Prostate gland (tissue), 2 donors: ENCODE results near the gene TSC22D1. TPM values are rescaled to one million over a fixed set of nuclear protein-coding genes. Genes with fewer than 3 reads are reported as not detected.
A peak's percentile ranks its signal among the peaks of the same experiment; 100 is the strongest.

ENCODE experiments used
- DNase-seq: peaks from one replicate; pipeline ENCODE4 v3.0.0-alpha.2; 2019; ENCODE audit warnings: low spot score
- H3K27ac ChIP-seq, 2 donors: fragments of 200-600 bp; sonication (generic); 2 replicates each; pipeline ENCODE4 v1.5.1; 2017 to 2019
- H3K27me3 ChIP-seq: fragments of 200-600 bp; sonication (generic); replicated peaks from 2 replicates; pipeline ENCODE4 v1.5.1; 2019; ENCODE audit not compliant: insufficient read depth
- H3K36me3 ChIP-seq, 2 donors: fragments of 200-600 bp; sonication (generic); 1 replicate in 1 of 2; 2 replicates in 1 of 2; pipeline versions ENCODE4 v1.5.1 to v1.8.1; 2017 to 2019
- H3K4me1 ChIP-seq: fragments of 200-600 bp; sonication (generic); replicated peaks from 2 replicates; pipeline ENCODE4 v1.5.1; 2019
- H3K4me3 ChIP-seq, 2 donors: fragments of 200-600 bp; sonication (generic); 2 replicates each; pipeline ENCODE4 v1.5.1; 2017 to 2019
- H3K9me3 ChIP-seq: fragments of 200-600 bp; sonication (generic); 2 replicates; pipeline ENCODE4 v1.5.1; 2017
- POLR2A ChIP-seq: fragments of 450-650 bp; IDR thresholded peaks from one replicate; pipeline ENCODE4 v1.6.1; 2016; ENCODE audit warnings: antibody characterized with exemption, mild to moderate bottlenecking
- POLR2AphosphoS5 ChIP-seq: sonication (generic); formaldehyde crosslinking; IDR thresholded peaks from one replicate; pipeline ENCODE4 v1.6.1; 2017; ENCODE audit warnings: antibody characterized with exemption
- WGBS: methylation state at CpG from one replicate; pipeline ENCODE4 v1.1.5; 2018; 5-methylcytosine and 5-hydroxymethylcytosine counted together
- intact Hi-C: fragments of 100-400 bp; cut with DNase I; formaldehyde crosslinking; loops from one replicate; pipeline ENCODE4 v1.14.2; 2022
- total RNA-seq, 2 donors: library from RNA; depleted of rRNA; stranded (reverse); fragments of >200 nt; gene quantifications; one replicate each; pipeline ENCODE4 v1.1.0, GENCODE V29; 2016
- TF ChIP-seq, protein P1 (sequence below), 4 experiments: fragments of 200-600 bp in 2 of 4; fragments of 450-650 bp in 2 of 4; sonication (generic) in 2 of 4; IDR thresholded peaks; 1 replicate in 3 of 4; 2 replicates in 1 of 4; pipeline ENCODE4 v1.5.1; 2016 to 2019; ENCODE audit warnings: antibody characterized with exemption in 4 of 4, mild to moderate bottlenecking in 2 of 4, moderate library complexity in 2 of 4

The TSC22D1 gene
- 100 to 1,000 TPM; 185 to 237 TPM for total RNA-seq

DNA sequence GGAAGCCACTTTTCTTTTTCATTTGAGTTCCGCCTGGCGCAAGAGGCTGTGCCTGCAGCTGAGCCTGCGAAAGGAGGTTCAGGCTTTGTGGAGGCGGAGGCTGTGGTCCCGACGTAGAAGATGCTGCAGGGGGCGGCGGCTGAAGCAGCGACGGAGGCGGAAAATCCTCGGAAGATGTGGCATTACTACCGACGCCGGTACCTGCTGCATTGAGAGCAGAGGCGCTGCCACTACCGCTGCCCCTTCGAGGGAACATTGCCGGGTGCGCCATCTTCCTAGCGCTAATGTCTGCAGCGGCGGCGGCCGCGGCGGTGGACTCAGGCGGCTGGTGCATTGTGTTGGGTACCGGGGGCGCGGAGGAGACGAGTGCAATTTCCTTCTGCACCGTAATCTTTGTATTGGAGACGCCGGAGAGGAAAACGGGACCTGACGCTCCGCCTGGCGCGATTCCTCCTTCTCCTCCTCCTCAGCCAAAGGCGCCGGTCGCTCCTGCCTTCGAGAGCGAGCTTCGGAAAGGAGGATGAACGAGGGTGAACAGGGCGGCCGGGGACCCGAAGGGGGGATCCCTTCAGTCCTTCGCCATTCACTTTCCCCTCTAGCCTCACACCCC is at the start of gene TSC22D1:
Gene TSC22D1 (minus strand): TSS at position 590 of the 610 bp plus-strand sequence. CDS start 256 bp downstream, at position 334.
- TF ChIP-seq, protein P1, sequence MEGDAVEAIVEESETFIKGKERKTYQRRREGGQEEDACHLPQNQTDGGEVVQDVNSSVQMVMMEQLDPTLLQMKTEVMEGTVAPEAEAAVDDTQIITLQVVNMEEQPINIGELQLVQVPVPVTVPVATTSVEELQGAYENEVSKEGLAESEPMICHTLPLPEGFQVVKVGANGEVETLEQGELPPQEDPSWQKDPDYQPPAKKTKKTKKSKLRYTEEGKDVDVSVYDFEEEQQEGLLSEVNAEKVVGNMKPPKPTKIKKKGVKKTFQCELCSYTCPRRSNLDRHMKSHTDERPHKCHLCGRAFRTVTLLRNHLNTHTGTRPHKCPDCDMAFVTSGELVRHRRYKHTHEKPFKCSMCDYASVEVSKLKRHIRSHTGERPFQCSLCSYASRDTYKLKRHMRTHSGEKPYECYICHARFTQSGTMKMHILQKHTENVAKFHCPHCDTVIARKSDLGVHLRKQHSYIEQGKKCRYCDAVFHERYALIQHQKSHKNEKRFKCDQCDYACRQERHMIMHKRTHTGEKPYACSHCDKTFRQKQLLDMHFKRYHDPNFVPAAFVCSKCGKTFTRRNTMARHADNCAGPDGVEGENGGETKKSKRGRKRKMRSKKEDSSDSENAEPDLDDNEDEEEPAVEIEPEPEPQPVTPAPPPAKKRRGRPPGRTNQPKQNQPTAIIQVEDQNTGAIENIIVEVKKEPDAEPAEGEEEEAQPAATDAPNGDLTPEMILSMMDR (IDR thresholded peaks at IDR 0.05), result no peak
- TF ChIP-seq POLR2AphosphoS5, result peak; percentile 26
- Histone ChIP-seq H3K9me3 (no peaks in the 10 kb centered on the region), H3K27ac (peak within 1 kb of the TSS; percentile 98), H3K36me3 (no peaks in the 10 kb centered on the region), H3K27me3 (no peaks in the 10 kb centered on the region), H3K4me1 (peaks cover 5% of the 10 kb centered on the region), H3K4me3 (peak within 1 kb of the TSS; percentile 90 to 97)
- intact Hi-C loops, result loop anchor here (2.0 to 5.0 kb wide), 3 partner anchors 183 to 393 kb away; no protein-coding TSS in a partner anchor
- WGBS, result under 1% methylated on average over 51 of the region's 51 CpGs
- DNase-seq, result peak; percentile 25

DNA sequence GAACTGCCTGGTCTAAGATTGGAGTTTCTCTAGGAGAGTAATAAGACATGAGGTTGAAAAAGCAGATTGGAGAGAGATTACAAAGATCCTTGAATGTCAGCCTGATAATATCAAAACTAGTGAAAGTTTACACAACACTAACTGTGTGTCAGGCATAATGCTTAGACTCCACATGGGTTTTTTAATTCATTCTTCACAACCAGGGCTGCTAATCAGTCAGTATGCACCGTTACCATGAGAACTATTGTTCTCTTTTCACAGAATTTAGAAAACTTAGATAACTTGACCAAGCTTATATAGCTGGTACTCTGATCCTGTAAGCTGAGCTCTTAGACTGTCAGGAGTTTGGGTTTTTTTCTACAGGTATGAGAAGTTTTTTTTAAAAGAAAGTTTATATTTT is 46.6 kb upstream of the TSC22D1 start:
- TF ChIP-seq, protein P1 (IDR thresholded peaks at IDR 0.05), result no peak
- TF ChIP-seq POLR2AphosphoS5 (no peak), POLR2A (no peak)
- Histone ChIP-seq H3K27ac (no peak overlapping the region), H3K36me3 (no peaks in the 10 kb centered on the region), H3K27me3 (no peaks in the 10 kb centered on the region), H3K9me3 (no peaks in the 10 kb centered on the region), H3K4me3 (no peak overlapping the region), H3K4me1 (no peaks in the 10 kb centered on the region)
- WGBS, result 54% methylated on average over 1 of the region's 1 CpG
- intact Hi-C loops, result no loop called here
- DNase-seq, result no peak

DNA sequence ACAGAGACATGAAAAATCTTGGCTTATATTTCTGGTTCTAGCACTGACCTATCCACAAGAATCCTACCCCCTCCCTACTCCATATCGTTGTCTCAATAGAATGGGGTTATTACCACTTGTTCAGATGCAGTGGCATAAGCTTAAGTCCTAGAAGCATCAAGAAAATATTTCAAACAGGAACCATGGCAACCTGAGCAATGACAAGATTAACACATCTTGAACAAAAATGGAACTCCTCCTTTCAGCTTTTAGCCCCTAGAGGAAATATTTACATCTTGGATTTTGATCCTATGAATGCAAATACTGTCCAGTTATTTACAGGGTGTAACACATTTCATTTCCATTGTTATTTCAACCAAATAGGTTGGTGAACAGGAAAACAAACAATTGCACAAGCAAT is 46.1 kb upstream of the TSC22D1 start:
- no peaks in the 10 kb centered on the region for H3K36me3 ChIP-seq
- no peak for DNase-seq
- TF ChIP-seq POLR2A, result no peak
- TF ChIP-seq, protein P1 (IDR thresholded peaks at IDR 0.05), result no peak
- TF ChIP-seq POLR2AphosphoS5, result no peak
- 53% methylated on average over 1 of the region's 1 CpG for WGBS
- no peaks in the 10 kb centered on the region for H3K27me3 ChIP-seq
- intact Hi-C loops, result no loop called here
- no peak overlapping the region for H3K4me3 ChIP-seq
- H3K9me3 ChIP-seq, result no peaks in the 10 kb centered on the region
- no peak overlapping the region for H3K27ac ChIP-seq
- H3K4me1 ChIP-seq, result no peaks in the 10 kb centered on the region

DNA sequence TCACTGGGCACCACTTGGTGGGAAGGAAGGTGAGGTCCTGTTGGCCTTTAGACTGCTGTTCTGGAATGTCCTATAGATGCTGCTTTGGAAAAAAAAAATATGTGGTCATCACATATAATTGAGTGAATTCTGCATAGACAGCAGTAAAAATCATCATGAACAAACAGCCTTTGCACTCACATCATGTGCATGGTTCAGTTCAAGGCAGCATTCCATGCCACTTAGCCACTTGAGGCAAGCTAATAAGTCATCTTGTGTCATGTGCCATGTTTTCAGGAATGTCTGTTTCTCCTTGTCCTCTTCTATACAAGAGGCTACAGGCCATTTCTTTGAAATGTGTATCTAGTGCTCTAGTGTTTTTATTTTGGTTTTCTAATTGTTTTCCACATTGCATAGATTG is 43.9 kb upstream of the TSC22D1 start:
- Histone ChIP-seq H3K36me3 (no peaks in the 10 kb centered on the region), H3K9me3 (no peaks in the 10 kb centered on the region), H3K4me1 (no peaks in the 10 kb centered on the region), H3K27me3 (no peaks in the 10 kb centered on the region), H3K27ac (no peak overlapping the region), H3K4me3 (no peak overlapping the region)
- no peak for TF ChIP-seq POLR2A
- TF ChIP-seq, protein P1 (IDR thresholded peaks at IDR 0.05), result no peak
- no peak for TF ChIP-seq POLR2AphosphoS5
- DNase-seq, result no peak
- intact Hi-C loops, result no loop called here

DNA sequence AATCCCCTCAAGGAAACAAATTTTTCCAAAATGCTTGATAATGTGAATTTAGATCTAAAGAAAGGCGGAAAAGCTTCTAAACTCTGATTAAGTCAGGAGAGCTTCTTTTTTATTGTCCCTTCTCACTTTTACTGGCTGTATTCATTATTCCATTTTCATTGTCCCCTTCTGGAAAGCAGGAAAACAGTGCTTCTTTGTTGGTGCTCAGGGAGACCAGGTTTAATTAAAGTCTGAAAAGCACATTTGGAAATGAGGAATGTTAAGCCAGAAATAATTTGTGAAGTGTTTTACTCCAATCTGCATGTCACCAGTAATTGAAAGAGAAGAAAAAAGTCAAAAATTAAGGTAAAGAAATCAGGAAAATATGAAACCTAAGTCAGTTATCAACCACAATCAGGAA is 43.5 kb upstream of the TSC22D1 start:
- Histone ChIP-seq H3K27ac (no peak overlapping the region), H3K9me3 (no peaks in the 10 kb centered on the region), H3K27me3 (no peaks in the 10 kb centered on the region), H3K4me3 (no peak overlapping the region), H3K4me1 (no peaks in the 10 kb centered on the region), H3K36me3 (no peaks in the 10 kb centered on the region)
- no peak for DNase-seq
- TF ChIP-seq POLR2A (no peak), POLR2AphosphoS5 (no peak)
- TF ChIP-seq, protein P1 (IDR thresholded peaks at IDR 0.05), result no peak
- intact Hi-C loops, result no loop called here
- 84% methylated on average over 1 of the region's 1 CpG for WGBS
